MV-4-11 (cell line): Measurements from ENCODE around the gene VDAC1.
"Not testable (repeated sequence)": the region's sequence is repeated elsewhere in the genome, so short reads cannot be mapped to it uniquely, and the experiment has no call there.

Source experiments
- DNase-seq: peaks from one replicate; lab custom pipeline; 2025; lab: John Stamatoyannopoulos, UW

VDAC1 gene

GRCh38 chr5:134004626-134005416, at the start of gene VDAC1:
TSS of gene VDAC1 (minus strand) at chr5:134004975. CDS start at chr5:133993012, 11,963 bp downstream.
- peak; percentile 66 for DNase-seq

- DNase-seq, result no peak
These were observed 49.1 kb upstream of the VDAC1 start for GRCh38 chr5:134053840-134054338.

GRCh38 chr5:134053314-134053839, 48.6 kb upstream of the VDAC1 start:
- DNase-seq, result no peak

- peak; percentile 2 for DNase-seq
These were observed 46.5 kb upstream of the VDAC1 start for GRCh38 chr5:134051305-134051704.

- DNase-seq, result no peak
These were observed 44.1 kb upstream of the VDAC1 start for GRCh38 chr5:134048864-134049263.

GRCh38 chr5:134047687-134048056, 42.9 kb upstream of the VDAC1 start:
- DNase-seq, result peak; percentile 12

GRCh38 chr5:134046801-134047686, 42.3 kb upstream of the VDAC1 start:
- DNase-seq, result no peak

- no peak for DNase-seq
These were observed 41.6 kb upstream of the VDAC1 start for GRCh38 chr5:134046330-134046729.

- no peak for DNase-seq
These were observed 39.3 kb upstream of the VDAC1 start for GRCh38 chr5:134043793-134044792.

- DNase-seq, result no peak
These were observed 37.0 kb upstream of the VDAC1 start for GRCh38 chr5:134041570-134042411.

GRCh38 chr5:134038138-134038537, 33.4 kb upstream of the VDAC1 start:
- DNase-seq, result no peak

- DNase-seq, result no peak
These were observed 32.4 kb upstream of the VDAC1 start for GRCh38 chr5:134037160-134037559.

GRCh38 chr5:134034326-134034725, 29.6 kb upstream of the VDAC1 start:
- no peak for DNase-seq

GRCh38 chr5:134030303-134030964, 25.7 kb upstream of the VDAC1 start:
- DNase-seq, result not testable (repeated sequence)

GRCh38 chr5:134029156-134029555, 24.4 kb upstream of the VDAC1 start:
- DNase-seq, result peak; percentile 56

- no peak for DNase-seq
These were observed 23.7 kb upstream of the VDAC1 start for GRCh38 chr5:134028496-134028895.

- DNase-seq, result no peak
These were observed 22.5 kb upstream of the VDAC1 start for GRCh38 chr5:134027288-134027615.

- DNase-seq, result peak; percentile 32
These were observed 21.9 kb upstream of the VDAC1 start for GRCh38 chr5:134026521-134027287.

- no peak for DNase-seq
These were observed 21.0 kb upstream of the VDAC1 start for GRCh38 chr5:134025786-134026185.
